NB4 (cell line): ENCODE measurements around the gene NRM.
"Not testable (repeated sequence)": the region's sequence is repeated elsewhere in the genome, so short reads cannot be mapped to it uniquely, and the experiment has no call there.

Source experiments
- DNase-seq: peaks from one replicate; pipeline ENCODE4 v3.0.0; 2010; ENCODE audit warnings: low read depth
- H3K4me3 ChIP-seq: one replicate; pipeline ENCODE4 v1.5.1; 2011; ENCODE audit warnings: mild to moderate bottlenecking, low read depth, low read length, moderate library complexity
- MYC ChIP-seq: IDR thresholded peaks from 2 replicates; pipeline ENCODE4 v1.6.1; 2011; ENCODE audit warnings: low read depth, low read length
- POLR2A ChIP-seq: IDR thresholded peaks from 2 replicates; pipeline ENCODE4 v1.6.1; 2011; ENCODE audit warnings: mild to moderate bottlenecking; ENCODE audit not compliant: insufficient read length; ENCODE audit errors: extremely low read depth
- TF ChIP-seq, protein P1 (sequence below): IDR thresholded peaks from 2 replicates; pipeline ENCODE4 v1.6.1; 2011; ENCODE audit warnings: low read depth, low read length
- TF ChIP-seq, protein P2 (sequence below): IDR thresholded peaks from one replicate; pipeline ENCODE4 v1.5.1; 2012; ENCODE audit warnings: low read depth, low read length

Gene NRM

DNA sequence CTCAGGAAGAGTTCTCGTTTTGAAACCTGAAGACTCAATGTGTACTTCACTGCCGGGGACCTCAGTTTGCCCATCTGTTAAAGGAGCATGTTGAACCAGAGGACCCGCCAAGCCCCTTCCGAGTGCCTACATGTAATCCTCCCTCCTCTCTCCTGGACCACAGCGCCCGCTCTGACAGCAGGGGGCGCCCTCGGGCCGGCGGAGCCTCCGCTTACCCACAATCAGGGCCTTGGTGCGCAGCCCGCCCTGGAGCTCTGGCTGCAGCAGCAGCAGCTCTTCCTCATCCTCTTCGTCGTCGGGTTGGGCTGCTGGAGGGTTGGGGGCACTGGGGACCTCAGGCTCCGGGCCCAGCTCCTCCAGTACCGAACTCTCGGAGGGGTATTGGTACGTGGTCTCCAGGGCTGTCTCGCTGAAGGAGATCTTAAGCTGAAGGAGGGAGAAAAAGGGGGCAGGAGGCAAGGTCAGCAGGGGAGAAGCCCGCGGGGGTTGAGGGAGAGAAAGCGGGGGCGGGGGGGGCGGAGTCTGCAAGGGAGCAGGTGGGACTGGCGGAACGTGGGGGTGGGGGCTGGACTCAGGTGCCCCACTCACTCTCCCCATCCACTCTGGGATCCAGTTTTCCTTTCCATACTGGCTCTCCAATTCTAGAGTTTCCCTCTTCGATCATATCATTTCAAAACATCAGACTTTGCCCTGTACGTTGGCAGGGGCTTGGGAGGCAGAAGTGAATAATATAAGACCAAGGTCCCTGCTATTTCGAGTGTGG is 11.6 kb downstream of the NRM start:
- DNase-seq = peak; percentile 90
- TF ChIP-seq, protein P1, sequence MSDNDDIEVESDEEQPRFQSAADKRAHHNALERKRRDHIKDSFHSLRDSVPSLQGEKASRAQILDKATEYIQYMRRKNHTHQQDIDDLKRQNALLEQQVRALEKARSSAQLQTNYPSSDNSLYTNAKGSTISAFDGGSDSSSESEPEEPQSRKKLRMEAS = no peak
- no peak for TF ChIP-seq POLR2A
- no peak for TF ChIP-seq MYC
- TF ChIP-seq, protein P2, sequence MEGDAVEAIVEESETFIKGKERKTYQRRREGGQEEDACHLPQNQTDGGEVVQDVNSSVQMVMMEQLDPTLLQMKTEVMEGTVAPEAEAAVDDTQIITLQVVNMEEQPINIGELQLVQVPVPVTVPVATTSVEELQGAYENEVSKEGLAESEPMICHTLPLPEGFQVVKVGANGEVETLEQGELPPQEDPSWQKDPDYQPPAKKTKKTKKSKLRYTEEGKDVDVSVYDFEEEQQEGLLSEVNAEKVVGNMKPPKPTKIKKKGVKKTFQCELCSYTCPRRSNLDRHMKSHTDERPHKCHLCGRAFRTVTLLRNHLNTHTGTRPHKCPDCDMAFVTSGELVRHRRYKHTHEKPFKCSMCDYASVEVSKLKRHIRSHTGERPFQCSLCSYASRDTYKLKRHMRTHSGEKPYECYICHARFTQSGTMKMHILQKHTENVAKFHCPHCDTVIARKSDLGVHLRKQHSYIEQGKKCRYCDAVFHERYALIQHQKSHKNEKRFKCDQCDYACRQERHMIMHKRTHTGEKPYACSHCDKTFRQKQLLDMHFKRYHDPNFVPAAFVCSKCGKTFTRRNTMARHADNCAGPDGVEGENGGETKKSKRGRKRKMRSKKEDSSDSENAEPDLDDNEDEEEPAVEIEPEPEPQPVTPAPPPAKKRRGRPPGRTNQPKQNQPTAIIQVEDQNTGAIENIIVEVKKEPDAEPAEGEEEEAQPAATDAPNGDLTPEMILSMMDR = peak; percentile 96
- H3K4me3 ChIP-seq = peak overlapping the region; percentile 37

DNA sequence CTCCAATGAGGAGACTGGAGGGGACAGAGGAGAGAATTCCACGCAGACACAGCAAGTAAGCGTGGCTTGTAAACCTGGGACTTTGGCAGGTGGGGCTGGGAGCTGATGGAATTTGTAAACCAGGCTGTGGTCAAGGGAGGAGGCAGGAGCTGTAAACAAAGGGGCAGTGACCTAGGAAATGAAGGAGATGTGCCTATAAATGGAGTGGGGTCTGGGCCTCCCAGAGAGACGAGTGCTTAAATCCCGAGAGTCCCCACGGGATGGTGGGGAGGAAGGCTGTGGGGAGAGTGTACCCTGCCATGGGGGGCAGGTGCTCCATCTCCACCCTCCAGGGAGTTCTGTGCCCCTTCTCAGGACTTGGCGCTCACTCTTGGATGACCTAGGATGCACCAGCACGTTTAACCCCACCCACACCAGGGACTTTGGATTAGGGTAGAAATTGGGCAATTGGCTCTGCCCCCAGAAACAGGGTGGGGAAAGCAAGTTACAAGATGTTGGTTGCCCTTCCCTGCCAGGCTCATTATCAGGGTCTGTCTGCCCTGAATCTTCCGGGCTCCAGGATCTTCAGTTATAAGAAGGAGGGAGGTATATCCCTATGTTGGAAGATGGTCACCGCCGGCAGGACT is 14.0 kb downstream of the NRM start:
- no peak overlapping the region for H3K4me3 ChIP-seq
- no peak for DNase-seq
- TF ChIP-seq, protein P2 = no peak
- TF ChIP-seq, protein P1 = no peak
- TF ChIP-seq POLR2A = no peak
- no peak for TF ChIP-seq MYC

DNA sequence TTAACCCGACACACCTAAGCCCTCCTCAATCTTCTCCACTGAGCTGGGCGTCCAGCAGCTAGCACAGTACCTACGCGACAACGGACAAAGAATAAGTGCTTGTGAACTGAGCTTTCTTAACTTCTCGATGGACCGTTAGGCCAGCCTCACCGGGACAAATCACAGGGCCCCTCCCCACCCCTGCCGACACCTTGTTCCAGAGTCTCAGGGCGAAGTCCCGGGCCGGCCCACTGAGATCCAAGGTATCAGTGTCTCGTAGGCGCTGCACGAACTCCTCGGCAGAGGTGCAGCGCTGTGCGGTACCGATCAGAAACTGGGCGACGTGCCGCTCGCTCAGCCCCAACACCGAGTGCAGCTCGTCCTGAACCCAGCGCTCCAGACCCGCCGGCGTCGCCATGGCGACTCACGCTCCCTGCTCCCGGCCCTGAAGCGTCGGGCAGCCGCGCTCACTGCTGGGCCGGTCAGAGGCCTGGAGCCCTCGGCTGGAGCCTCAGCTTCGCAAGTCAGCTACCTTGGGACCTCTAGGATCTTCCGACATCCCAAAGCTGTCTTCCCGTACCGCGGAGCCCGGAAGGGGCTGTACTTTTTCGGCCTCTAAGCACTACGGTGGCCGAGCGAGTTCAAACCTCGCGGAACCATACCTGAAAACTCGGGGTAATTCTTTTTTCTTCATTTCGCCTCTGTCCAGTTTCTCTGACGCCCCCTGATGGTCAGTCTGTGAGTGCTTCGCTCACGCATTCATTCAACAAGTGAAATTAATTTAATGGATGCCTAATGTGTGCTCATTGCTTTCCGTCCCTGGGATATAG is 18.1 kb downstream of the NRM start, which contains the start of gene DHX16:
TSS of gene DHX16 (minus strand) at position 562 of the 809 bp plus-strand sequence. CDS start at position 397, 165 bp downstream.
- TF ChIP-seq POLR2A = peak; percentile 63
- TF ChIP-seq, protein P2 = peak; percentile 92
- TF ChIP-seq, protein P1 = peak; percentile 56
- peak; percentile 72; the same call in 1 of the 2 replicates for TF ChIP-seq MYC
- DNase-seq = peak; percentile 98
- H3K4me3 ChIP-seq = peak within 1 kb of the TSS; percentile 100

DNA sequence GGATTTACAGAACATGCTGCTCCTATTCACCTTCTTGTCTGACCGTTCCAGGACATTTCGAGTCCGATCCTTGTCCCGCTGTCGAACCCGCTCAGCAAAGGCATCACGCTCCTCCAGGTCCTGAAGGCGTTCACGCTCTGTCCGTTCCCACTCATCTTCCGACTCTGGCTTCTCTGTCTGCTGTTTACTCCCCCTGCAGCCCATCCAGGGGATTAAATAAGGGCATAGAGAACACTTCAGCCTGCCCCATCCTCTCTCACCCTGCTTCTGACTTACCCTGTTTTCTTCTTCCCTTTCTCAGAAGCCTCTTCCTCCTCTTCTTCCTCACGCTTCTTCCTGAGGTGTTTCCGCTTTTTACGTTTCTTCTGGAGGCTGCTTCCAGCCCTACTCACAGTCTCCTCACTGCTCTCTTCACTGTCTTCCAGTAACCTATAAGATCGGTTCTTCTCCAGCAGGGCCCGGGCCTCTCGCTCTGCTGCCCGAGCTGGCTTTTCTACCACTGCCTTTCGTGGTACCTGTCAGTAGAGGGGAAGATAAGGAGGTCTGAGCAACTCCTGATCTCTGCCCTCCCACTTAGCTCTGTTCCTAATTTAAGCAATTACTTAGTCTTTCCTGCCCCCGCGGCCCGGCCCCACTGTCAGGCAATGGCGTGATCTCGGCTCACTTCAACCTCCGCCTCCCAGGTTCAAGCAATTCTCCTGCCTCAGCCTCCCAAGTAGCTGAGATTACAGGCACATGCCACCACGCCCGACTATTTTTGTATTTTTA is 19.8 kb downstream of the NRM start:
- H3K4me3 ChIP-seq = no peak overlapping the region

DNA sequence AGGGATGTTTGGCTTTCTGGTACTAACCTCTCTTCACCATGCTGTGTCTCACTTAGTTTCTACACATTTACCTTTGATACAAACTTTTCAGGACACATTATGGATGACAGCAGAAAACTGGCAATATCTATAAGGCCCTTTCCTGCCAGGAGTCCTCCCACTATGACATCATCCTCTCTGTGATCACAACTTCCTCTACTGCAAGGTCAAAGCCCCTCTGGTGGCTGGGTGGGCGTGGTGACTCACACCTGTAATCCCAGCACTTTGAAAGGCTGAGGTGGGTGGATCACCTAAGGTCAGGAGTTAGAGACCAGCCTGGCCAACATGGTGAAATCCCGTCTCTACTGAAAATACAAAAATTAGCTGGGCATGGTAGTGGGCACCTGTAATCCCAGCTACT is 24.5 kb downstream of the NRM start:
- H3K4me3 ChIP-seq = not testable (repeated sequence)
- peak; percentile 55 for DNase-seq

More for the DNA sequence above, 19.8 kb downstream of the NRM start:
- TF ChIP-seq, protein P2 = peak; percentile 16
- TF ChIP-seq, protein P1 = no peak
- DNase-seq = peak; percentile 31
